GM12878 (cell line): Measurements from ENCODE around the gene SEC23A. TPM values are rescaled to one million over a fixed set of nuclear protein-coding genes. Genes with fewer than 3 reads are reported as not detected.

ENCODE experiments used
- CBFB ChIP-seq: IDR thresholded peaks from 2 replicates; pipeline ENCODE4 v1.6.1; 2016; ENCODE audit warnings: antibody characterized with exemption, low read depth
- ESRRA ChIP-seq: IDR thresholded peaks from 2 replicates; pipeline ENCODE4 v1.6.1; 2012; ENCODE audit warnings: mild to moderate bottlenecking, low read length, improper control_type of control experiment
- ETV6 ChIP-seq, 2 experiments: fragments of 450-650 bp in 1 of 2; IDR thresholded peaks in 1 of 2; conservative IDR thresholded peaks in 1 of 2; 2 replicates each; pipeline ENCODE4 v1.6.1; 2014; ENCODE audit warnings: antibody characterized with exemption in 1 of 2, borderline replicate concordance in 1 of 2, low read depth in 1 of 2, mild to moderate bottlenecking in 1 of 2, moderate library complexity in 1 of 2
- EZH2 ChIP-seq: IDR thresholded peaks from 2 replicates; pipeline ENCODE4 v1.6.1; 2012; ENCODE audit warnings: low read depth, mild to moderate bottlenecking, control low read depth, inconsistent platforms, low read length, borderline replicate concordance; ENCODE audit not compliant: control insufficient read depth
- IKZF2 ChIP-seq, 2 experiments: fragments of 450-650 bp; IDR thresholded peaks; 2 replicates each; pipeline ENCODE4 v1.6.1; 2017; ENCODE audit warnings: mild to moderate bottlenecking in 2 of 2, moderate library complexity in 2 of 2
- MEF2A ChIP-seq: IDR thresholded peaks from 2 replicates; pipeline ENCODE4 v1.6.1; 2011; ENCODE audit warnings: low read depth, mild to moderate bottlenecking, low read length, moderate library complexity; ENCODE audit not compliant: insufficient read depth
- MXI1 ChIP-seq: fragments of 150-350 bp; IDR thresholded peaks from 2 replicates; pipeline ENCODE4 v1.6.1; 2011; ENCODE audit warnings: low read depth, mild to moderate bottlenecking, inconsistent platforms, low read length, improper control_type of control experiment
- MYC ChIP-seq: IDR thresholded peaks from 2 replicates; pipeline ENCODE4 v1.6.1; 2011; ENCODE audit warnings: mild to moderate bottlenecking, low read length, moderate library complexity, inconsistent platforms; ENCODE audit not compliant: insufficient read depth, insufficient replicate concordance, insufficient read length, severe bottlenecking
- PKNOX1 ChIP-seq: fragments of 450-650 bp; IDR thresholded peaks from 2 replicates; pipeline ENCODE4 v1.6.1; 2016; ENCODE audit warnings: mild to moderate bottlenecking
- PML ChIP-seq: IDR thresholded peaks from 2 replicates; pipeline ENCODE4 v1.6.1; 2012; ENCODE audit warnings: low read length, inconsistent platforms
- POLR2A ChIP-seq: IDR thresholded peaks from 2 replicates; pipeline ENCODE4 v1.6.1; 2011; ENCODE audit warnings: low read depth, mild to moderate bottlenecking, low read length
- RB1 ChIP-seq: fragments of 450-650 bp; formaldehyde crosslinking; IDR thresholded peaks from 2 replicates; pipeline ENCODE4 v1.6.1; 2017; ENCODE audit warnings: mild to moderate bottlenecking, borderline replicate concordance
- SMAD1 ChIP-seq: fragments of 450-650 bp; IDR thresholded peaks from 2 replicates; pipeline ENCODE4 v1.6.1; 2018; ENCODE audit warnings: mild to moderate bottlenecking, low read depth; ENCODE audit not compliant: partially characterized antibody
- SMAD5 ChIP-seq: IDR thresholded peaks from 2 replicates; pipeline ENCODE4 v1.6.1; 2016; ENCODE audit warnings: antibody characterized with exemption, low read depth
- TCF7 ChIP-seq: IDR thresholded peaks from 2 replicates; pipeline ENCODE4 v1.6.1; 2014; ENCODE audit warnings: antibody characterized with exemption, borderline replicate concordance
- ZNF592 ChIP-seq: fragments of 450-650 bp; IDR thresholded peaks from 2 replicates; pipeline ENCODE4 v1.6.1; 2017; ENCODE audit warnings: mild to moderate bottlenecking, moderate library complexity
- polyA plus RNA-seq, 11 experiments: library from polyadenylated mRNA; depleted of rRNA in 4 of 11; unstranded in 6 of 11; stranded (reverse) in 5 of 11; fragments of >200 nt; fragmentation: Nextera tagmentation in 4 of 11; fragmentation: Illumina TruSeq in 1 of 11; extraction: Ambion mirVana in 4 of 11; extraction: Trizol in 1 of 11; gene quantifications; 1 replicate in 1 of 11; 2 replicates in 10 of 11; pipeline versions ENCODE4 v1.2.1 to v1.2.3, GENCODE V29; 2011 to 2016; ENCODE audit warnings: inconsistent platforms in 2 of 11, missing spikeins in 2 of 11, low read depth in 1 of 11
- total RNA-seq, 4 experiments: library from RNA; depleted of rRNA in 3 of 4; stranded (reverse); fragments of >200 nt in 3 of 4; fragmentation: Illumina TruSeq in 1 of 4; extraction: Trizol in 1 of 4; gene quantifications; 2 replicates each; pipeline versions ENCODE4 v1.2.1 to v1.2.3, GENCODE V29; 2013 to 2021
- TF ChIP-seq, protein P1 (sequence below): fragments of 450-650 bp; IDR thresholded peaks from 2 replicates; pipeline ENCODE4 v1.6.1; 2017; ENCODE audit warnings: mild to moderate bottlenecking
- TF ChIP-seq, protein P2 (sequence below): IDR thresholded peaks from 2 replicates; pipeline ENCODE4 v1.6.1; 2011; ENCODE audit warnings: borderline replicate concordance, low read depth, mild to moderate bottlenecking, moderate library complexity, mixed read lengths, low read length; ENCODE audit not compliant: insufficient read depth; ENCODE audit errors: extremely low read length

The SEC23A gene
- total and polyA plus RNA-seq, 10 of the 15 experiments (the other 5 are each of a cell fraction or from before 2014, with no cell fraction given): 13.6 to 63.8 (median 37.3) TPM

DNA sequence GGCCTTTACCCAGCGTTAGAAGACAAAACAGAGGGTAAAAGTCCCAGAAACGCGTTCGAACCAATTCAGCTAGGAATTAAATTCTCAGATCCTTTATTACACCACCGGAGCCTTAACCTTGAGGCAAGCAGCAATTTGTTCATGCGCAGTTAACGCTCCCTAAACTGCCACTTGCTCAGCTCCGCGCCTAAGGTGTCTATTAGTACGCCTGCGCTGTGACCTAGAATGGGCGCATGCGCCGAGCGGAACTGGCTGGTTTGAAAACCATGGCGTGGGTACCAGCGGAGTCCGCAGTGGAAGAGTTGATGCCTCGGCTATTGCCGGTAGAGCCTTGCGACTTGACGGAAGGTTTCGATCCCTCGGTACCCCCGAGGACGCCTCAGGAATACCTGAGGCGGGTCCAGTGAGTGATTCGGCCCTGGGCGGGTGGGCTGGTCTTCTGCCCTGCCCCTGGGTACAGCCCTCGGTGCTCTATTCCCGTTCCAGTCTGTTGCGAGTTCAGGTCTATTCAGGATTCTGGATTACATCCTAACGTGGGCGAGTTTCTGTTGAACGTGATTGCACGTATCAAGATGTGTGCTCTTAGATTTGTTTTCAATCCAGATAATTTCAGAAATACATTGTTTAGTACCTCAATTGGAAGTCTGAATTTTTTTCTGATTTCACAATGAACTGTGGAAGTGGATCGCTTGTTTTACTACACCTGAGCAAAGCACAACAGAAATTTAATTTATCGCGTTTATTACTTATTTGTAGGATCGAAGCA lies 11.2 kb upstream of the SEC23A start, which contains the start of gene GEMIN2 (continued):
- TF ChIP-seq ZNF592 (no peak), SMAD5 (peak; percentile 63; the same call in 1 of the 2 replicates), ESRRA (no peak), MXI1 (peak; percentile 50; the same call in 1 of the 2 replicates), CBFB (0 out of 2 replicates have a peak, but pooled peaks have one; percentile 24), MEF2A (no peak), MYC (no peak), TCF7 (no peak), RB1 (peak; percentile 41; the same call in 1 of the 2 replicates), SMAD1 (no peak), IKZF2 (IDR thresholded peaks at IDR 0.05) (0 out of 4 replicates have a peak, but pooled peaks of 1 of the 2 experiments have one; percentile 3), ETV6 (conservative IDR thresholded peaks at IDR 0.05 in 1 of 2, IDR thresholded peaks at IDR 0.05 in 1 of 2; ENCODE audit: borderline replicate concordance in 1 of 2, low read depth in 1 of 2) (no peak), PKNOX1 (no peak), EZH2 (no peak), POLR2A (peak; percentile 91), PML (0 out of 2 replicates have a peak, but pooled peaks have one; percentile 69)
- TF ChIP-seq, protein P1, sequence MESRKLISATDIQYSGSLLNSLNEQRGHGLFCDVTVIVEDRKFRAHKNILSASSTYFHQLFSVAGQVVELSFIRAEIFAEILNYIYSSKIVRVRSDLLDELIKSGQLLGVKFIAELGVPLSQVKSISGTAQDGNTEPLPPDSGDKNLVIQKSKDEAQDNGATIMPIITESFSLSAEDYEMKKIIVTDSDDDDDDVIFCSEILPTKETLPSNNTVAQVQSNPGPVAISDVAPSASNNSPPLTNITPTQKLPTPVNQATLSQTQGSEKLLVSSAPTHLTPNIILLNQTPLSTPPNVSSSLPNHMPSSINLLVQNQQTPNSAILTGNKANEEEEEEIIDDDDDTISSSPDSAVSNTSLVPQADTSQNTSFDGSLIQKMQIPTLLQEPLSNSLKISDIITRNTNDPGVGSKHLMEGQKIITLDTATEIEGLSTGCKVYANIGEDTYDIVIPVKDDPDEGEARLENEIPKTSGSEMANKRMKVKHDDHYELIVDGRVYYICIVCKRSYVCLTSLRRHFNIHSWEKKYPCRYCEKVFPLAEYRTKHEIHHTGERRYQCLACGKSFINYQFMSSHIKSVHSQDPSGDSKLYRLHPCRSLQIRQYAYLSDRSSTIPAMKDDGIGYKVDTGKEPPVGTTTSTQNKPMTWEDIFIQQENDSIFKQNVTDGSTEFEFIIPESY: no peak
- TF ChIP-seq, protein P2, sequence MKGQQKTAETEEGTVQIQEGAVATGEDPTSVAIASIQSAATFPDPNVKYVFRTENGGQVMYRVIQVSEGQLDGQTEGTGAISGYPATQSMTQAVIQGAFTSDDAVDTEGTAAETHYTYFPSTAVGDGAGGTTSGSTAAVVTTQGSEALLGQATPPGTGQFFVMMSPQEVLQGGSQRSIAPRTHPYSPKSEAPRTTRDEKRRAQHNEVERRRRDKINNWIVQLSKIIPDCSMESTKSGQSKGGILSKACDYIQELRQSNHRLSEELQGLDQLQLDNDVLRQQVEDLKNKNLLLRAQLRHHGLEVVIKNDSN: no peak
